HG03039 (cell line): ENCODE results near the gene UQCRC2.
"Not testable (repeated sequence)": the region's sequence is repeated elsewhere in the genome, so short reads cannot be mapped to it uniquely, and the experiment has no call there.

Source experiments
- ATAC-seq: cut with Tn5 transposase; IDR thresholded peaks from one replicate; pipeline ENCODE4 v1.9.1; 2021; ENCODE audit warnings: mild to moderate bottlenecking, moderate library complexity; ENCODE audit not compliant: unreplicated experiment

Gene UQCRC2

GRCh38 chr16:21952793-21953540 is at the start of gene UQCRC2:
TSS of gene UQCRC2 (plus strand) at chr16:21953361. CDS start at chr16:21953424, 63 bp downstream.
- peak; percentile 91 for ATAC-seq

GRCh38 chr16:21932650-21933049 is 20.5 kb upstream of the UQCRC2 start:
- ATAC-seq: not testable (repeated sequence)

- not testable (repeated sequence) for ATAC-seq
Measured at GRCh38 chr16:21933316-21933715, 19.8 kb upstream of the UQCRC2 start.

GRCh38 chr16:21933790-21934189 is 19.4 kb upstream of the UQCRC2 start:
- not testable (repeated sequence) for ATAC-seq

- ATAC-seq: not testable (repeated sequence)
Measured at GRCh38 chr16:21936216-21936615, 16.9 kb upstream of the UQCRC2 start.

GRCh38 chr16:21937336-21937829 is 15.8 kb upstream of the UQCRC2 start:
- no peak for ATAC-seq

- no peak for ATAC-seq
Measured at GRCh38 chr16:21940570-21940969, 12.6 kb upstream of the UQCRC2 start.

GRCh38 chr16:21943571-21943970 is 9.6 kb upstream of the UQCRC2 start:
- no peak for ATAC-seq

GRCh38 chr16:21946889-21947635 is 6.1 kb upstream of the UQCRC2 start:
- ATAC-seq: no peak

GRCh38 chr16:21949713-21950260 is 3.4 kb upstream of the UQCRC2 start:
- ATAC-seq: no peak

- ATAC-seq: no peak
Measured at GRCh38 chr16:21950782-21951521, 2.2 kb upstream of the UQCRC2 start.

- ATAC-seq: peak; percentile 22
Measured at GRCh38 chr16:21952040-21952792, 945 bp upstream of the UQCRC2 start.

GRCh38 chr16:21953541-21953902 is 361 bp downstream of the UQCRC2 start:
- ATAC-seq: no peak

- ATAC-seq: no peak
Measured at GRCh38 chr16:21957714-21958346, 4.7 kb downstream of the UQCRC2 start.

- ATAC-seq: no peak
Measured at GRCh38 chr16:21959050-21959449, 5.9 kb downstream of the UQCRC2 start.

GRCh38 chr16:21962475-21962874 is 9.3 kb downstream of the UQCRC2 start:
- ATAC-seq: no peak

- ATAC-seq: no peak
Measured at GRCh38 chr16:21963887-21964286, 10.7 kb downstream of the UQCRC2 start.

- no peak for ATAC-seq
Measured at GRCh38 chr16:21964353-21964752, 11.2 kb downstream of the UQCRC2 start.

- ATAC-seq: no peak
Measured at GRCh38 chr16:21971856-21972255, 18.7 kb downstream of the UQCRC2 start.

- no peak for ATAC-seq
Measured at GRCh38 chr16:21973945-21974344, 20.8 kb downstream of the UQCRC2 start.
